GM19468 (cell line): ENCODE data around the gene KLHL1.

Experiments used
- ATAC-seq: cut with Tn5 transposase; IDR thresholded peaks from one replicate; pipeline ENCODE4 v1.9.1; 2021; ENCODE audit warnings: mild to moderate bottlenecking, moderate library complexity, moderate number of reproducible peaks; ENCODE audit not compliant: unreplicated experiment; ENCODE audit errors: extremely low read depth

The KLHL1 gene

DNA sequence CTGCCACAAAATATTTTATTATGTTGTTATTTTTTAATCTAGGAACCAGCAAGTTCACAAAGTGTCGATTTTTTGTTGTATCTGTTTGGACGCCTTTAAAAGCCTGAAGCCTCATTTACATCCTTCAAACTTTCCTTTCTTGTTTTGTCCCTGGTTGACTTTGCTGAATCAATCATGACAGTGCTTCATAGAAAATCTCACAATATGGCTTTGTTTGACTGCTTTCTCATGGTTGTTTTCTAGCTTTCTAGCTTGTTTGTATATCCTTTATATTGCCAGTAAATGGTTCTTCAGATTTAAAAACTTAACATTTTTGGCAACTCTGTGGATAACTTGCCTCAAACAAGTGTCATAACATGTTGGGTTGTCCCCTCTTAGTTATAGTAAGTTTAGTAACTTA lies 84.7 kb downstream of the KLHL1 start:
- no peak for ATAC-seq

DNA sequence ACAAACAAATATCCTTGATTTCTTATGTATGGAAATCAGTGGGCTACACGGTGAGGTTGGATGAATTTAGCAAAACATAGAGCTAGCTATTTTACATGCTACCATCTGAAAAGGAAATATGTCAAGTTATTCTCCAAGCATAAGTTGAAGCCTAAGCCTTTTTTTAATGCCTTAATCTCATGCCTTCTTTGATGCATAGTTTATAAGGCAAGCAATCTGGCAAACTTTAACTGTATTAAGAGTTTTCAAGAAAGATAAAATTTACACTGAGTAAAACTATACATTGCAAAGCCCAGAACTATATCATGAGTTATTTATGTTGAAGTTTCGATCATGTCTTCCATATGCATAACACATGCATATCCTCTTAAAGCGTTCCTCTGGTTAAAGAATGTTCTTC lies 85.6 kb downstream of the KLHL1 start:
- ATAC-seq = no peak

DNA sequence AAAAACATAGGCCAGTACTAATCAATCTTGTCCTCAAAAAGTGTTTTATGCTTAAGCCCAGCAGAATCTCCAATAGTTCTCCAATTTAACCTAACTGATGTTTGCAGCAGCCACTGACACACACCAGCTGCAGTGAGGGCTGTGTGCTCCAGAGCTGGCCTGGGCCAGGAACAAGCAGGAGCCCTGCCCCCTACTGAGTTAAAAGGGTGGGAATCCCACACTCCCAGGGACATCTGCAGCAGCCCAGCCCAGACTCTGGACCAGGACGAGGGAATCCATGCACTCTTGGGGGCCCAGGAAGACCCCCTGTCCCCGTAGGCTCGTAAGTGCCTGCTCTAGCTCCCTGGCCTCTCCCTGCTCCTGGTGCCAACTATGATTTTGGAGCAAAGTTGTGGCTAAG lies 92.1 kb downstream of the KLHL1 start:
- no peak for ATAC-seq

DNA sequence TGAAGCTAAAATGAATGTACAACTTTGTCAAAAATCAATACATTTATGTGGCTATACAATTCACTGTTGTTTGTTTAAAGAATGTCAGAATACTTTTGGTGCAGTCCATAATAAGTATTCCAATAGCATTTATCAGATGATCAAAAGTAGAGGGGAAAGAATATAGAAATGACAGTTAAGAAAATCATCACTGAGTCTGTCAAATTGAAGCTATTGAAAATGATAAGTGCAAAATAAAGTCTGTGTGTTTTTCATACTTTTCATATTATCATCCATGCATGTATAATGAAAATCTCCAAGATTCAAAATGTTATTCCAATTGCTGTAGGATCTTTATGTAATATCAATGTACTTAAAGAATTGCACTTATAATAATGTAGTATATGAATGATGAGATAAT lies 93.9 kb downstream of the KLHL1 start:
- ATAC-seq = no peak

DNA sequence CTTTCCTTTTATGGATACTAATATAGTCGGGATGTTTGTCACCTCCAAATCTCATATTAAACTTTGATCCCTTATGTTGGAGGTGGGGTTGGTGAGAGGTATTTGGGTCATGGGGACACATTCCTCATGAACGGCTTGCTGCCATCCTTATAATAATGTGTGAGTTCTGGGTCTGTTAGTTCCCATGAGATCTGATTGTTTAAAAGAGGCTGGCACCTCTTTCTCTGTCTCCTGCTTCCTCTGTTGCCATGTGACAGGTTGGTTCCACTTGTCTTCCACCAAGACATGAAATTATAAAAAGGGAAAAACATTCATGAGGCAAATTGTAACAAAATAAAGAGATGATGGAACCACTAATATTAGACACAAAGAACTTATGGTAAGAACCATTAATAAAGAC lies 108.4 kb downstream of the KLHL1 start:
- ATAC-seq = no peak

DNA sequence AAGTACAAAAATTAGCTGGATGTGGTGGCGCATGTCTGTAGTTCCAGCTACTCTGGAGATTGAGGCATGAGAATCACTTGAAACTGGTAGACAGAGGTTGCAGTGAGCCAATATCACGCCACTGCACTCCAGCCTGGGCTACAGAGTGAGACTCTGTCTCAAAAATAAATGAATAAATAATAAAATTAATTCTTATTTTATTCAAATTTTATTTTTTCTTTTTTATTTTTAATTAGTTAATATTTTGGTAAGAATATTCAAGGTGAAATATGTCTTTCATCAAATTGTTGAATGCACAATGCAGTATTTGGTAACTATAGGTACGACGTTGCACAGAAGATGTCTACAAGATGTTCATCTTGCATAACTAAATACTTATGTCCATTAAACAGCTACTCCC lies 111.2 kb downstream of the KLHL1 start:
- no peak for ATAC-seq

DNA sequence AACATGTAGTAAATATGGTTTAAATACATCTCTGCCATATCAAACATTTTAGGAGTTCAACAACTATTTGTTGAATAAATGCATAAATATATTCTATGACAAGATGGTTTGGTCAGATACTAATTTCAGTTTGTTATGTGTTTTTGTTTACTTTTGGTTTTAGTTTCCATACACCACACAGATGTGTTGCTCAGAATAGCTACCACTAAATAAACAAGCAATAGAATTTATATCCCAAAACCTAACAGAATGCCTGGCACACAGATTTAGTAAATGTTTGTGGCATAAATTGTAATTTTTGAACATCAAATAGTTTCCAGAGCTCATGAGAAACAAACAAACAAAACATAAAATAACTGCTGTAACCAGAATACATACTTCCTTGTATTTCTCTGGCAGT lies 127.5 kb downstream of the KLHL1 start:
- no peak for ATAC-seq

DNA sequence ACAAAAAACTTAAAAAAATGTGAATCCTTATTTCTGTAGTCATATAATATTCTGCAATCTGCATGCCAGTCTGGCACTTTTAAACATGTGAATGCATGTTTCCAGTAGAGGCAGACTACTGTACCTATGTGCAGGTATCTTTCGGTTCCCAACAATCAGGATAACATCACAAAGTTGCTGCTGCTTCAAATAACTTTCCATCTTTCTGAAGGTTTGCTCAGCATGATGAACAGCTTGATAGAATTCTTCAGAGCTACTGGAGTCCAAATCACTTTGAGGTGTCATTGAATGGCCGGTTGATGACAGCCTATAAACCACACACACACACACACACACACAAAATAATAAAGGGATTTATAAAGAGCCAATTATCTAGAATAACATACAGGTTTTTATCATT lies 132.8 kb downstream of the KLHL1 start:
- no peak for ATAC-seq

DNA sequence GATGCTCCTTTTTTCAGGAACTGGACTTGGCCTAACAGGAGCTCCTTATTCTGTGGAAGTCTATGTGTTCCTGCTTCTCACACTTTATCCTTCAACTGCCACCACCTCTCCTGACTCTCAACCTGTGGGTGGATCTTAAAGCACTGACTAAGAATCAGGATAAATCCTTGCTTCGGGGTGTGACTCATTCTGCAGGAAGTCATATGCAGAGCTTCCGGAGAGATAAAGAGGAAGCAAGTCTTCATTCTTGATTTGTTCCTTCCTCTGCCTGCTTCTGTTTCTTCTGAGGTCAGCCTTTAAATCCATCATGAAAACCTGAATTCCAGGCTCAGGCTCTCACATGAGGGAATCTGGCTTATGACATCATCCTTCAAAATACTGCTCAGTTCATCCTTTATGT lies 137.7 kb downstream of the KLHL1 start:
- ATAC-seq = no peak

DNA sequence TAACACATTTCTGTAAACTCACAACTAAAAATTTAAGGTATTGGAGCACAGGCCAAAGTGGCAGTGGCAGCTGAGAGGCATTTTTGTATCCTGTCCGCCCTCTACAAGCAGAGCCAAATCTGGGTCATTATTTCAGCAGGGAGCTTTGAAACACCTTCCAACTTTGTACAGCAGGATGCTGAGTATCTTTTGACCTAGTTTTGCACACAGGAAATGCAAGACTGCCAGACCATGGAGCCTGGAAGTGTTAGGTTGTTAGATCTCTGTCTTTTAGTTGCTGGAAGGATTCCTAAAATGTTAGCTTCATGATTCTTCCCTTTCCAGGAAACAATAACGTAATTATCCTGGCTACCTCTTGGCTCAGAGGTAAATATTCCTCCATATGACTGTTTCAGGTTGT lies 149.2 kb downstream of the KLHL1 start:
- ATAC-seq = no peak

DNA sequence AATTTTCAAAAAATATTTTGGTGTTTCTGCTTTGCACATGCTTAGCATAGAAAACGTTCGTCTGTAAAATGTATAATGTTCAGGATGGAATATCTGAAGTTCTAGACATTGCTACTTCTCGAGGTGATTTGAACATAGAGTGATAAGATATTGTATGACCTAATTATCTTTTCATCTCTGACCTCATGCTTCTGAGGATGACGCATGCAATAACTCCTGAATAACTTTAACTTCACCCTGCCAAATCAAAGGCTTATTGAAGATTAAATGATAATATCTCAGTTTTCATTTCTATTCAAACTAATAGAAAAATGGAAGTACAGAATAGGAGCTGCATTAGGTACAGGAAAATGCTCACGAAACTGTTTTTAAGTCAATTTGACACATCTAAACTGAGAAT lies 151.4 kb downstream of the KLHL1 start:
- no peak for ATAC-seq

DNA sequence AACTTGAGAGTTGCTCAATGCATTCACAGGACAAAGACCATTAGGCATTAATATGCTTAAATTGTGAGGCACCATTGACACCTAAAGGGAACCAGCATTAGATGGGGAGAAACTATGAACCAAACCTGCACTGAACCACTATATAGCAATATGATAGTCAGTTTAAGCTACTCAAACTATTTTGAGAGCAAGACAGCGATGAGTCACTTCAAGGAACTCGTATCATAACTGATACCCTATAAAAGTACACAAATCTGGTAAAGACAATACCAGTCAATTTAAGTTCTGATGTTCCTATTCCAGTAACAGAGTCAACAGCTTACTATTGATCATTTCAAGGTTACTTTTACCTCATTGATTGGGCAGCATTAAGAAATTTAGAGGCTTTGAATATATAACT lies 151.9 kb downstream of the KLHL1 start:
- ATAC-seq = no peak

DNA sequence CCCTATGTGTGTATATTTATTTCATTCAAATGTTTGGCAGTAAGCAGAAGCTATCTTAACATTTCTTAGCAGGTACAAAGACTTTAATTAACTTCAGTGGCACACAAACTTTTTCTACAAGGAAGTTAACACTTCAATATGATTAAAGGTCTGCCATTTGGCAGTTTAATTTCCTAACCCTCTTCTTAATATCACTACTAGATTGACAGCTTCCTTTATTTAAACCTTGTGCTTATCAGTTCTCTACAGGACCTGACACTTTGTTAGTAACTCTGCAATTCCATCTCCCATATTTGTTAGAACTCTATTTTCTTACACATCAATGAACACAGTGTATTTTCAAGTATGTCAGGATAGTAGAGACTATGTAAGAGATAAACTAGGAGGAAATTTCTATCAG lies 153.0 kb downstream of the KLHL1 start:
- no peak for ATAC-seq

DNA sequence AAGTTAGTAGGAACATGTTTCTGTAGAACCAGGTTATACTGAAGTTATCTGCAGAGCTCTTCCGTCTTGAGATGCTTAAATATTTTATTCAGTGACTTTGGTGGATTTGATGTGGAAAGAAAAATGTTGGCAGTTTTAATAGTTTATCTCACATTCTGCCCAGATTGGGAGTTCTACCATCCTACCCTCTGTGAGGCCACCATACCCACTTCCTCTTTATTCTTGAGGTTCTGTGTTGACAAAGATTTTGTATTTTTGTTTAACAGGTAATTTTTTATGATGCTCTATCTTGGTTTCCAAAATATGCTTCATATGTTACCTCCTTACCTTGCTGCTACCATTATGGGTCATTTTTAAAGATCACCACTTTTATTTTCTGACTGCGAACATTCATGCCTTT lies 156.8 kb downstream of the KLHL1 start:
- ATAC-seq = no peak

DNA sequence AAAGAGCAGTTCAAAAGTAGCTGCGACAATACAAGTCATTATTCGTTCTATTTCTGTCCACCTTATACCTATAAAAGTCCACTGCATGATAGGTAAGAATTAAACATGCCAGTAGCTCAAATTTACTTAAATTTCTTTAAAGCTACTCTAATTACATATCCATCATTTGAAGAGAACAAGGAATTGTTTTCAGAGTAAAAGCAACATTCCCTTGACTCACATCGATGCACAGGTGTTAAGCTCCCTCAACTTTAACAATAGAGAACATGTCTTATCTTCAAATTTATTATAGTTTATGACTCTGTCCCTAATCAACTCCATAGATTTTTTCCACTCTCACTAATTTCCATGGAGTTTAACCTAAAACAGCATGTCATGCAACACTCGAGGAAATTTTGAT lies 158.1 kb downstream of the KLHL1 start:
- ATAC-seq = no peak

DNA sequence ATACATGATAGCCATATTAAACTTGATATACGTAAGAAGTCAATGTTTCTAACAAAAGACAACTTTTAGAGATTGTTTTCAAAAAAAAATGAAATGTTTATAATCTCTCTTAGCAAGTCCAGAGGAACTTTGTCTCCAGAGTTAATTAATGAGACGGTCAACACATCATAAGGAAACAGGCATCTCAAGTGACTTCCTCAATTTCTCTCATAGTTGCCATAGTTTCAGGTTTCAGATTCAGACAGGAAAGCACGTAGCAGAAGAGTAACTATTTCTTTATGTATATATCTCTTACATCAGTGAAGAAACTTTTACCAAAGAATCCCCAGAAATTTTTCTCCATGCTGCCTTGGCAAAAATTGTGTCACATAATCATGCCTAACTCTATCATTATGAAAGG lies 160.2 kb downstream of the KLHL1 start:
- peak; percentile 82 for ATAC-seq

DNA sequence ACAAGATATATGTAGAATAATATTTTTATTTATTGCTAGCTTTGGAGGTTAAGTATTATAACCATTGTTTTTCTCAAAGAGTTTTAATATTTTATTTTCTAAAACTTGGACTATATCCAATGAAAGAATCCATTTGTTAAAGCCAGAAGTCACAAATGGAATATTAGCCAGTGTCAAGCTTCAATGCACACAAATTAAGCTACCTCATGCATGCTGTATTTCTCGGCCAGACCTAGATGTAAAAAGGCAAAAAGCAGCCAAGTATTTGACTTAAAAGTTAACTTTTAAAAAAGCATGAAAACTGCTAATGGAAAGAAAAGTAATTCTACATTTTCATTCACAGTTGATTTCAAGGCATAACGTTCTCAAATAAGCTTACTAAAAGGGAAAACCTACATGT lies 160.7 kb downstream of the KLHL1 start:
- ATAC-seq = no peak

DNA sequence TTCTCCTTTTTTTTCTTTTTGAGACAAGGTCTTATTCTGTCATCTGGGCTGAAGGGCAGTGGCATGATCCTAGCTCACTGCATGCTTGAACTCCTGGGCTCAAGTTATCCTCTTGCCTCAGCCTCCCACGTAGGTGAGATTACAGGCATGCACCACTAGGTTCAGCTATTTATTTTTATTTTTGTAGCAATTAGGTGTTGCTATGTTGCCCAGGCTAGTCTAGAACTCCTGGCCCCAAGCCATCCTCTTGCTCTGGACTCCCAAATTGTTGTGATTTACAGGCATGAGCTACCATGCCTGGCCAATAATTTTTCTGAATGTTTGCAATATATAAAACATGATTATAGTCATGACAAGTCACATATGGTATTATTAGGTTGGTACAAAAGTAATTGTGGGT lies 161.7 kb downstream of the KLHL1 start:
- no peak for ATAC-seq

DNA sequence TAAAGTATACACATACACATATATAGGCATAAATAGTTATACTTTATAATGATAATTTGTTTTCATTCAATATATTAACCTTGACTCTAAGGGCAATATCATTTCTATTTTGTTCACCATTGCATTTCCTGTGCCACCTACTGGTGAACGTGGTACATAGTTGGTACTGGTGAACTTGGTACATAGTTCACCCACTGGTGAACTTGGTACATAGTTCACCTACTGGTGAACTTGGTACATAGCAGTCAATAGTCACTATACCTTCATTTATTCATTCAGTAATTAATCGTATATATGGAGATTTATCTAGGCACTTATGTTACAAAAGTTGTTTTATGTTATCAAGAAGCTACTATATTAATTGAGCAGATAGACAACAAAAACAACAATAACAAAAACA lies 173.2 kb downstream of the KLHL1 start:
- ATAC-seq = no peak

DNA sequence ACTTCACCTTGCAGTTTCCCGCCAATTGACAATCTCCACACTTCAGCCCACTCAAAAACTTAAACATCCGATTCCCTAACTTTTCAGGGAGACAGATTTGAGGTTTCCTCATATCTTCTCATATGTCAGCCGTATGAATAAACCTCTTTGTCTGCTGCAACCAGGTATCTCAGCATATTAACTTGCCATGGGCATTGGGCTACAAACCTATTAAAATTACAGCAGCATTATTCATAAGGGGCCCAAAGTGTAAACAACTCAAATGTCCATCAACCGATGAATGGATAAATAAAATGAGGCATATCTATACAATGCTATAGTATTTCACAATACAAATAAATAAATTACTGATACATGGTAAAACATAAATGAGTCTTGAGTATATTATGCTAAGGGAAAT lies 180.0 kb downstream of the KLHL1 start:
- ATAC-seq = no peak

DNA sequence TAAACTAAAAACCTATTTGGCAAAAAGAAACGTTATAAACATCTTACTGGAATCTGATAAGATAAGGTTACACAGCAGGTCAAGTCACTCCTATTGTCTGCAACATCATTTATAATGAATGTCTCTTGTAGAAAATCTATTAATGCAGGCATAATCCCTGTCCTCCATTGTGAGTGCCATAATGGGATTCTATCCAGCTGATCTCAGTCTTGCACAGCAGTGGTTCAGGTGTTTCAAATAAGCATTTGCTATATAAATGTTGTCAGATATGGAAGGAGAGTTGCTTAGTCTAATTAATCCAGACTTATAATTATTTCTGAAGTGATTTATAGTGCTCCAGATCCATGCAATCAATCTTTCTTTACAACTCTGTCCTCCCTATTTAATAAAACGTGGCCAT lies 187.1 kb downstream of the KLHL1 start:
- no peak for ATAC-seq

DNA sequence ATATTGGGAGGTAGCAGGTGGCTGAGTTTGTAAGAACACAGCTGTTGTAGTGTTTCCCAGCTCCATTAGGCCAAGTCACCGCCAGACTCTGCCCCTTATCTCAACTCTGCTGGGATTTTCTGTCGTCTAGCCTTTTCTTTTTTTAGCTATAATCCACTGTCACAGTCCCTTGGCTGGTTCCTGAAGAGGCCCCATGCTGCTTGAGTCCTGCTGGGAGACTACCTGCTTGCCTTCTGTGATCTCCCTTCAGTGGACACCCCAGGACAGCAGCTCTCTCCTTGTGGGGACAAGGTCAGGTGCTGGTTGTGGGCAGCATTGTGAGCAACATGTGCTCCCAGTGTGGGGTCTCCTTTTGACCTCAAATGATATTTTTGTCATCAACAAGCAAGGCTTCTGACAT lies 195.6 kb downstream of the KLHL1 start:
- no peak for ATAC-seq

DNA sequence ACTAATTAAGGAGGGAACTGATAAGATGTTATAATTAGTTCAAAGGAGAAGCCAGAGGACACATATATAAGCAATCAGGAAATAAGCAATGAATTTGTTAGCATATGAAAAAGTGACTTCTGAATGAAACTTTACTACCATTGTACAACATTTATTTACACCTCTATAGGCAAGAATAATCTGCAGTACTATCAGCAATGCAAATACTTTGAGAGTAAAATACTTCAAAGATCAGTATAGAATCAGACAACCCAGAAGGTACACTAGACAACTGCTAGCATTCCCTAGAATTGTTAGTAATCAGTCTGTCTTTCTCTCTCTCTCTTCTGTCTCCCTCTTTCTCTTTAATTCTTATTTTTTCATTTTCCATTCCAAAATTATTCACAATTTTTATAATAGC lies 197.5 kb downstream of the KLHL1 start:
- no peak for ATAC-seq
